DMS 273 treated with DMSO at 0.1 percent for 48 hours (cell line): Measurements from ENCODE around the gene KLK10.
"Not testable (repeated sequence)": the region's sequence is repeated elsewhere in the genome, so short reads cannot be mapped to it uniquely, and the experiment has no call there.

Experiments
- DNase-seq: peaks from one replicate; lab custom pipeline; 2025; lab: John Stamatoyannopoulos, UW

The KLK10 gene

GRCh38 chr19:51001515-51001914 is 18.0 kb downstream of the KLK10 start, which contains the start of gene KLK8:
Gene KLK8 (minus strand): TSS chr19:51001604. CDS start chr19:51001167, 437 bp downstream.
- DNase-seq: no peak

- DNase-seq: no peak
These were observed 18.5 kb downstream of the KLK10 start for GRCh38 chr19:51000981-51001380.

GRCh38 chr19:51000426-51000825 is 19.1 kb downstream of the KLK10 start:
- DNase-seq: no peak

GRCh38 chr19:50998686-50999085 is 20.8 kb downstream of the KLK10 start:
- no peak for DNase-seq

DNA sequence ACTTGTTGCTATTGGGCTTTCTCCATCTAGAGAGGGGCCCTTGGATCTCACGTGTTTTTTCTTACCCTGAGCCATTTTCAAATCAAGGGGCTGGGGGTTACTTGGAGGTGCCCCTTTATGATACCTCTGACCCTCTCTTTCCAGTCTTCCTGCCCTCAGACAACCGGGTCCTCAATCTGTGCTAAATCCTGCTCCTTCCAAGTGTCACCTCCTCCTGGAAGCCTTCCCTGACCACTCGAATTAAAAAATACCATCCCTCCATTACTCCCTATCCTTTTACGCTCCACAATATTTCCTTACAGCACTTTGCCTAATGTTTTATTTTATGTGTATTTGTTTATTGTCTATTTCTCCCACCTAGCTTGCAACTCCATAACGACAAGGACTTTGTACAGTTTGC is 21.4 kb downstream of the KLK10 start:
- no peak for DNase-seq

DNA sequence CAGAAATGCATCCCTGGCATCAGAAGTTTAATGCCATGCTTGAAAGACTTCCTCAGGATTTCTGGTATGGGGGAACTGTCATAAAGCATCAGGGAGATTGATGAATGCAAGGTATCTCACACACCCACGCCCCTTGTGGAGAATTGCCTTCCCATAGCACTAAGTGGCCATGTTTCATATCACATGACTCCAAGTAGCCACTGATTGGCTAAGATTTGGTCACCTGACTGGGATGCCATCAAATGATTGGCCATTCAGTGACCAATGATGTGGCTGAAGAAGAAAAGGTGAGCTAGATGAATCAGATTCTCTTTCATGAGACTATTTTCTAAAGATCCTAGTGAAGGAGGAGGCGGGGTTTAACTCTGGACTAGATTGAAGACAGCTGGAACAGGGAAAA is 25.4 kb downstream of the KLK10 start:
- no peak for DNase-seq

DNA sequence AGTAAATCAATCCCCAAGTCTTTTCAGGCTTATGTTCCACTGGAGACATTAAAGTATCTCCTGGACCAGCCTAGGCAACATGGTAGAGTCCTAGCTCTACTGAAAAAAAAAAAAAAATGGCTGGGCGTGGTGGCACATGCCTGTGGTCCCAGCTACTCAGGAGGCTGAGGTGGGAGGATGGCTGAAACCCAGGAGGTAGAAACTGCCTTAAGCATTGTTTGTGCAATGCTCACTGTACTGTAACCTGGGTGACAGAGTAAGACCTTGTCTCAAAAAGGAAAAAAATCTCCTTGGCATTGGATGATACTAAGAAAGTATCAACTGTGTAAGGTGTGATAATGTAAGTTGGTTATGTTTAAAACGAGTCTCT is 26.9 kb downstream of the KLK10 start:
- no peak for DNase-seq

GRCh38 chr19:50984416-50984815 is 35.1 kb downstream of the KLK10 start:
- DNase-seq: not testable (repeated sequence)

DNA sequence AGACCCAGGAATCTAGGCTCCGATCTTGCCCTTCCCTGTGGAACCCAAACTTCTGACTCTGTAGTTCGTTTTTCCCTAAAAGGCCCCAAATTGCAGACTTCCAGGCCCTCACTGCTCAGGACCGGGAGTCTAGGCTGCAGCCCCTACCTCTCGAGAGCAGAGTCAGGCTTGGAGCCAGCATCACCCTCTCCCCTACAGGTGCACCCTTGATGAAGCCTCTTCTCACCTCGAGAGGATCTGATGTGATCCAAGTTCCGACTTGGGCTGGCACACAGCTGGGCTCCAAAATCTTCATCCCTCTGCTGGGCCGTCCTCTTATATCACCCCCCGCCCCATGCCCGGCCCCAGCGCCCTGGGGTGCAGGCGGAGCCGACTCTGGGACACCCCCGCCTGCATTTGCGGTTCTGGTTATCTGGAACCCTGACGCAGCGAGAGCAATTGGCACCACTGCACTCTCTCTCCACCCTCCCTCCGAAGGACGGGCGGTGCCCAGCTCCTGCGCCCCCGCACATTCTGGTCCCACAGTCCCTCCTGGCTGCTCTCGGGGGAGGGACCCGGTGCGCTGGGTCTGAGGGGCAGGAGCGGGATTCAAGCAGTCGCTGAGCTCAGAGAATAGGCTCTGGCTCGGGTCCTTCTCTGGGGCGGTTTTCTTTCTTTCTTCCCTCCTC is 35.8 kb downstream of the KLK10 start, which contains the start of gene KLK7:
KLK7 (minus strand) TSS at position 293 of the 668 bp plus-strand sequence. CDS start 1,518 bp downstream, outside the sequence.
- no peak for DNase-seq

GRCh38 chr19:50982186-50982585 is 37.3 kb downstream of the KLK10 start:
- DNase-seq: no peak

DNA sequence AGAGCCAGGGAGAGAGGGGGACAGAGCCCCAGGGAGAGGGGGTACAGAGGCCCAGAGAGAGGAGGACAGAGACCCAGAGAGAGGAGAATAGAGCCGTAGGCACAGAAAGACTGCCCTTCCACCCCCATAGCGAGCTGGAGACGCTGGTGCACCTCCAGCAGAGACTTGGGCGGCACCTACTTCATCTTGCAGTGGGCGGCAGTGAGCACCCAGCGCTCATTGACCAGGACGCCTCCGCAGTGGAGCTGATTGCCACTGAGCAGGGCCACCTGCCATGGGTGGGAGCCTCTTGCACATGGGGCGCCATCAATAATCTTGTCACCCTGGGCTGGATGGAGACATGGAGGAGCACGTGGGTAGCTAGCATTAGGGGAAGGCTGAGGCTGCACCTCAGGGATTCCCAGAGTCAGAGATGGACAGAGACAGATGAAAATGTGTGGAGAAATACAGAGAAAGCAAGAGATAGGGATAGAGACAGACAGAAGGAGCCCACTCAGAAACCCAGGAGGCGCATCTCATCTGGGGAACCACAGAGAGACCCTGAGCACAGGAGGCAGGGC is 37.8 kb downstream of the KLK10 start:
- no peak for DNase-seq

- DNase-seq: no peak
These were observed 39.3 kb downstream of the KLK10 start for GRCh38 chr19:50980208-50980607.

DNA sequence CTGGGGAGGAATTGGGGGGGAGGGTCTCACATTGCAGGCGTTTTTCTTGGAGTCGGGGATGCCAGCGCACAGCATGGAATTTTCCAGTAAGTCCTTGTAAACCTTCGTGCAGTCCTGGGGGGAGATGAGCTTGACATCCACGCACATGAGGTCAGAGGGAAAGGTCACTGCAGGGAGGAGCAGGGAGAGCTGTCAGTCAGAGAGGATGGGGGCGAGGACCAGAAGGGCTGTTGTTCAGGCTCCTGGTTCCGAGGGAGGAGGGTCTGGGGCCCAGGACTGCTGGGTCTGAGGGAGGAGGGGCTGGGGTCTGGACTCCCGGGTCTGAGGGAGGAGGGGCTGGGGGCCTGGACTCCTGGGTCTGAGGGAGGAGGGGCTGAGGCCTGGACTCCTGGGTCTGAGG is 39.8 kb downstream of the KLK10 start:
- DNase-seq: no peak

DNA sequence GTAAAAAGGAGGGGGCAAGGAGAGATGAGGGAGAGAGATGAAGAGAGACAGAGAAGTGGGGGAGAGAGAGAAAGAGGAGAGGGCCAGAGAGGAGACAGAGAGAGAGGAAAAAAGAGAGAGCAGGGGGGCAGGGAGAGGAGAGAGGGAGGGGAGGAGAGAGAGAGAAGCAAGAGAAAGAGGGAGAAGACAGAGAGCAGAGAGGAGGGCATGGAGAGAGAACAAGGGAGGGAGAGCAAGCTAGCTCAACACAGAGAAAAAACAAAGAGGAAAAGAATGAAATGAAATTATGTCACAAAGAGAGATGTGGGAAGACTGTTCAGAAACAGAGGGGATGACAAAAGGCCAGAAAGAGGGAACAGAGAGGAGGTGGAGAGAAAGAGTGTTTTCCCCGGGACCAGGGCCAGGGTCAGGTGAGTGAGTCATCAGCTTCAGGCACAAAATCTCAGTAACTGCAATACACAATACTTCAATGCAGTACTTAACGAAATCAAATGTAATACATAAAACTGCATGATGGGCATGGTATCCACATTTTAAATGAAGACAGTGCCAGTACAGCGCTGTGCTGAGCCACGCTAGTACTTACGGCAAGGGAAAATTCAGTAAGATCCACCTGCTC is 40.6 kb downstream of the KLK10 start:
- DNase-seq: no peak

DNA sequence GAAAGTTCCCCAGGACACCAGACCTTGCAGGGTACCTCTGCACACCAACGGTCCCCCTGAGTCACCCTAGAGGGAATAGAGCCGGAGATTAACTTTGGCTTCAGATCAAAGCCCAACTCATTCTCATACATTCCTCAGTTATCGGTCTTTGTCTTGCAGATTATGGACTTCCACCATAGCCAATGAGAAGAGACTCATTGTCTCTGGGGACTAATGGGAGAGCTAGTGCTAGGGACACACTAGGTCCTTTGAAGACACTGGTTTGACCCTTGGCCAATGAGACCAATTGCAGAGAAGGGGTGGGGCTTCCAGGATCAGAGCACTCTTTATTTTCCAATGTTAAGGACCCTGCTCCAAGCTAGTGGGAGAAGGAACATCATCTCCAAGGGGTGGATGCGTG is 41.9 kb downstream of the KLK10 start:
- DNase-seq: no peak

DNA sequence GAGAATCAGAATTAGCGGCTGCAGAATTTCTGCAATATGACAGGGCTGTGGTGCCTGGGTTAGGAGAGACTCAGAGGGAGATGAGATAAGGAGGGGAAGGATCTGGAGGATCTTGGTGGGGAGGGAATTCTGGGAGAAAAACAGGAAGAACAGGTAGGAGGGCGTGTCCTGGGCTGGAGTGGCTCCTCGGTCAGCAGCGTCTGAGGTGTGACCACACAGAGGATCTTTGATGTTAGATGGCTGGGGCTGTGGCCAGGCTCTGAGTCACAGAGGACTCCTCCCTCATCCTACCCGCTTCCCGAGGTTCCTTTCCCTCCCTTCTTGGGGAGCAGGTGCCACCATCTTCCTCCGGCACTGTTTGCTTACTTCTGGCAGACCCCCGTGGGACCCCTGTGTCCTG is 43.7 kb downstream of the KLK10 start:
- no peak for DNase-seq

GRCh38 chr19:50974702-50975556 is 44.6 kb downstream of the KLK10 start:
- DNase-seq: no peak

DNA sequence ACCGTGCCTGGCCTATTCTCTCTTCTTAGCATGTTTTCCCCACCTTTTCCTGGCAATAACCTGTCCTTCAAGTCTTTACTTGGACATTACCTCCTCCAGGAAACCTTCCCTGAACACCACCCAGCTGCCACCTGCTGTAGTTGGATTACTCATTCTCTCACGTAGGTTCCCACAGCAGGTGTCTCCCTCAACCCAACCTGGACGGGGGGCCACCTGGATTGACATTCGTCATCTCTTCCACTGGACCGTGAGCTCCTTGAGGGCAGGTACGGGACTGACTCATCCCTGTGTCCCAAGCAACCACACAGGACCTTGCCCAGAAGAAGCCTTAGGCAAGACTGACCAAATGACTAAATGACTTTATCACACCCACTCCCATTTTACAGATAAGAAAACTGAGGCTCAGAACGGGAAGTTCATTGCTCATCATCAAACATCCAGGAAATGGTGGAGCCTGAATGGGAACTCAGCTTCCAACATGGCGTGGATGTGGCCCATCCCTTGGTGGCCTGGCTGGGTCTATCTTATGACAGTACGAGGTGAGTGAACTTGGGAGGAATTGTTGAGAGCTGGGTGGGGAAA is 46.6 kb downstream of the KLK10 start:
- no peak for DNase-seq

GRCh38 chr19:50969810-50970209 is 49.7 kb downstream of the KLK10 start:
- not testable (repeated sequence) for DNase-seq

GRCh38 chr19:50969413-50969760 is 50.1 kb downstream of the KLK10 start, which contains the start of gene KLK6:
Gene KLK6 (minus strand): TSS chr19:50969591. CDS start chr19:50968104, 1,487 bp downstream.
- DNase-seq: no peak

DNA sequence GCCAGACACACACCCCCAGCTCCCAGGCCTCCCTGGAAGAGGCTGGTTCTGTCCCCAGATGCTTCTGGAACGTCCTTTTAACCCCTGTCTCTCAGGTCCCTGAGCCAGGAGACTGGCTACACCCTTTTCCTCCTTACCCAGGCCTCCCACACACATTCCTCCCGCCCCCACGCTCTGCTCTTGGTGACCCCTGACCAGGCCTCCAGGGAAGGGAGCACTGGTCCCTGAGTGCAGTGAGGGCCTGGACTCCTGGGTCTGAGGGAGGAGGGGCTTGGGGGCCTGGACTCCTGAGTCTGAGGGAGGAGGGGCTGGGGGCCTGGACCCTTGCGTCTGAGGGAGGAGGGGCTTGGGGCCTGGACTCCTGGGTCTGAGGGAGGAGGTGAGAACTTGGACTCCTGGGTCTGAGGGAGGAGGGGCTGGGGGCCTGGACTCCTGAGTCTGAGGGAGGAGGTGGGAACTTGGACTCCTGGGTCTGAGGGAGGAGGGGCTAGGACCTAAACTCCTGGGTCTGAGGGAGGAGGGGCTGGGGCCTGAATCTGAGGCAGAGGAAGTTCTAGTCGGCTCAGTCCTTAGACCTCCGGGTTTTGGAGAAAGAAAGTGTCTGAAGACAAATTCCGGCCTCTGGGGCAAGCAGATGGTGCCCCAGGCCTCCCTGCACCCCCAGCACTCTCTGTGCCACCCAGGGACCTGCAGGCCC is 50.6 kb downstream of the KLK10 start:
- DNase-seq: no peak
